HUDEP-2 (cell line): ENCODE results near the gene HOXA11.

Experiments used
- DNase-seq, 76 experiments: peaks; one replicate each; lab custom pipeline; 2025; ENCODE audit not compliant: unreplicated experiment in 76 of 76; lab: John Stamatoyannopoulos, UW

The HOXA11 gene

GRCh38 chr7:27171325-27171636 is 13.8 kb downstream of the HOXA11 start:
- no peak for DNase-seq

DNA sequence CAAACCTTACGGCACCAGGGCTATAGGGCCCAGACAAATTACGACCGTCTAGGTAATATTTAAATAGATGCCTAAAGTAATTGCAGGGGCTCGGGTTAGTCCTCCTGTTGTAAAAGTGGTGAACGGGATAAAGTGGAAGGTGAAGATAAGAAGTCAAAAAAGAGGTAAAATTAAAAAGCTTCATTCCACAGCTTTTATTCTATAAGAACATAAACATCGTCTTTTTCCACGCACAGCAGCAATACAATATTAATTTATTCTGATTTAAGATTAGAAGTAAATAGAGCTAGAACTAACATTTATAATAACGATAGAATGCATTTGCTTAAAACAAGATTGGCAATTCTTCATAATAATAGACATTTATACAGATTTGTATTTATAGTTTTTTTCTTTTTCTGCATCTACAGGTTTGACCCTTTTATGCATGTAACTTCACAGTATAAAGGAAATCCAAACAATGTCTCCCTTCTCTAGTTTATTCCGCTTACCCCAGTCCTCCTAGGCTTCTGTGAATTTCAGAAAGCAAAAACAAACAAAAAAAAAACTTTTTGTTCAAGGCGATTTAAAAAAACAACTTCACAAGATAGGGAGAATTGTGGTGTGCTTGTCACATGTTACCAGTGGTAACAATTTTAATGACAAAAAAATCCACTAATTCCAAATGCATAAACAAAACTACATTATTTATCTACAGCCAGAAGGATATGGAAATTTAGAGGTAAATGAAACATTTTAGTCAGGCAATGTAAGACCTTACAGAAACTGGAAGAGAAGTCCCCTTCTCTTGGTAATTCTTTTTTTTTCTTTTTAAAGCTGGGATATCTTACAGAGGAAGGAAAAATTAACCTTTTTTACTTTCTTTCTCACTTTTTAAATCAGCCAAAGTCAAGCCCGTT is 14.4 kb downstream of the HOXA11 start:
- DNase-seq, result no peak

- DNase-seq, result no peak
Measured at GRCh38 chr7:27169658-27170425, 15.2 kb downstream of the HOXA11 start.

- peak in 31 of 76 experiments; percentile 3 to 62 (median 26) for DNase-seq
Measured at GRCh38 chr7:27168265-27168947, 16.6 kb downstream of the HOXA11 start.

- no peak for DNase-seq
Measured at GRCh38 chr7:27167916-27168264, 17.1 kb downstream of the HOXA11 start.

DNA sequence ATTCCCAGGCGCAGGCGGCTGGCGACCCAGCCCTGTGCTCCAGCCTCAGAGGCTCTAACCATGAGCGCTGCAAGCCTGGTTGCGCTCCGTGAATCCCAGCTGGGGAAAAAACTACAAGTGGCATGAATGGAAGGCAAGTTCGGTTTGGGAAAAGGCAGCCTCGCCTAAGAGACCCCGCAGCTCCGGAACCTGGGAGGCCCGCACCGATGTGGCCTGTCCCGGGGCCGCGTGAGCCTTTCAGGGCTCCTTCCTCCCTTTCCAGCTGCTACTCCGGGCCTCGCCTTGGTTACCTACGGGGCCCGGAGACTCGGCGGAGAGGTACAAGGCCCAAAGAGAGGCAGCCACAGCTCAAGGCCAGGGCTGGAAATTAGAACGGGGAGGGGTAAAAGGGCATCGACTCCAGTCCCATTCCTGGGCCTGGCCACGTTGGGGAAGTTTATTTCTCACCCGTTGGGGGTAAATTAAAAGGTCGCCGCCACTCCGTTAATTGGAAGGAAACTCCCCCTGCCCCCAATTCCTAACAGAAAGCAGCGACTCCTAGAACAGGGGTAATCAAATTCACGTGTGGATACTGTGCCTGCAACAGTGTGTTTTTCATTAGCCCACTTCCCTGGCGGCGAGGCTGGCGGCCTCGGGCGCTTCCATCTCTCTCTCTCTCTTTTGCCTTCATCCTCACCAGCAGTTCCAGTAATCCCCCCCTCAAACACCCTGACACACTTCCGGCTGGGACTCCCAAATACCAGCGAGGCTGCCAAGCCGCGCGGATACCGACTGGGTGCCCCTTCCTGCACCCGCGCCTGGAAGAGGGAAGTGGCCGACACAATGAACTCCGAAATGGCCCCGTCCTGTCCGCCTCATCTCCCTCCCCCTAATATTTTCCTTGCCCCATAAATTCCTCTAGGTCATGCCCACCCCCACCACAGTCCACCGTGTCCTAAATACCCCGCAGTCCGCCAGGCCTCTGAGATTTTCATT is 18.2 kb downstream of the HOXA11 start:
- DNase-seq, result no peak

GRCh38 chr7:27165996-27166530 is 19.0 kb downstream of the HOXA11 start:
- no peak for DNase-seq

- DNase-seq, result no peak
Measured at GRCh38 chr7:27165089-27165995, 19.7 kb downstream of the HOXA11 start, which contains the start of gene HOXA9. TSS of gene HOXA9 (minus strand) at chr7:27165537. CDS start at chr7:27165457, 80 bp downstream.

DNA sequence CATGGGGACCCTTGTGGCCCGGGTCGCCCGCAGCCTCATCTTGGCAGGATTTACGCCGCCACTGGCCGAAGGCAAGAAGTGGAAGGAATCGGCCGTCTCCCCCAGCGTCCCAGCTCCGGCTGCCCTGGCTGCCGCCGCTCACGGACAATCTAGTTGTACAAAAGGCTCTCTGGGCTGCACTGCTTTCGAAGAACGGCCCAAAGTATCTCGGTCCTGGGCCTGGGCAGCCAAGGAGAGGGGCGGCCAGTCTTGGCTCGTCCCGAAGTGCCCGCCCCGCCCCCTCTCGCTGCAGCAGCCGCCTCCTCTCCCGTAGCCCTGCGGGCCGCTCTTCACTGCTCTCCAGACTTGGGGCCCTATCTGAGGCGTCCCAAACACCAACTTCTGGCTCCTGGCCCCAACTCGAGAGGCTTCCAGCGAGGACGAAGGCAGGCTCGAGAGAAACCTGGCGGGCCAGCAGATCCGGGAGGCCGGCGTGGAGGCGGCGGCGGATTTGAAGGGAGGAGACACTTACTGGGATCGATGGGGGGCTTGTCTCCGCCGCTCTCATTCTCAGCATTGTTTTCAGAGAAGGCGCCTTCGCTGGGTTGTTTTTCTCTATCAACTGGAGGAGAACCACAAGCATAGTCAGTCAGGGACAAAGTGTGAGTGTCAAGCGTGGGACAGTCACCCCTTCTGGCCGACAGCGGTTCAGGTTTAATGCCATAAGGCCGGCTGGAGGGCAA is 20.5 kb downstream of the HOXA11 start:
- DNase-seq, result peak in 1 of 76 experiments; percentile 16

GRCh38 chr7:27164045-27164366 is 21.0 kb downstream of the HOXA11 start:
- DNase-seq, result no peak

GRCh38 chr7:27163288-27164044 is 21.6 kb downstream of the HOXA11 start:
- DNase-seq, result no peak

- DNase-seq, result no peak
Measured at GRCh38 chr7:27162561-27163287, 22.3 kb downstream of the HOXA11 start.

DNA sequence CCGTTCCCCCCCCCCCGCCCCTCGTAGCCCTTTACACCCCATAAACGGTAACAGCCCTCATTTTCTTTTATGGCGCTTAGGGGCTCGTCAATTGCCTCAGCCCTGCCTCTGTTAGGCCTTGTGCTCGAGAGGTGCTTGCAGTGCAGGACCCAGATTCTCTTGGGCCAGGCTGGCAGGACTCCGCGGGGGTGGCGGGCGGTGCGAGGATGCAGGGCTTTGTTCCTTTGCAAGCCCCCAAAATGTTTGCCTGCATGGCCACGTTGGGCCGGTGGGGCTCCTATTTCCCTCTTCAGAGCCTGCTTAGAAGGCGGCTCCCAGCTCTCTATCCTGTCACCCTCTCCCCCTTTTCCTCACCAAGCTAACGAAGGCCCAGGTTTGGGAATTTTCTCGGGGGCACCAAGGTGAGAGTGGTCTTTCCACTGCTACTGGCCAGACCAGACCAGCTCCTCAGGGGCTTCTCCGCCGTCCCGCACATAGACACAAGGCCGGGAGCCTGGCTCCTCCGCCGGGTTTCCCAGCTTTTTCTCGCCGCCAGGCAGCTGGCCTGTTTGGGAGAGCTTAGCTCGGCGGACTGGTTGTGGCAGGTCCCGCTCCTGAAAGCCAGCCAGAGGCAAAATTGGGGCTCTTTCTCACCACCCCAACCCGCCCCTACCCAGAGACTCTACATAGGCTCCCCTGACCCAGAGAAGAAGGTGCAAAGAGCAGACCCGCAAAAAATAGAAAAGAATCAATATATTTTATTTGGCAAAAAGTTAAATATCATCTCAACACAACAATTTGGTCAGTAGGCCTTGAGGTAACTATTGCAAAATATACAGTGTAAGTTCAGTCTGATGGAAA is 23.1 kb downstream of the HOXA11 start:
- DNase-seq, result no peak

- DNase-seq, result no peak
Measured at GRCh38 chr7:27161214-27161720, 23.8 kb downstream of the HOXA11 start.

- peak in 66 of 76 experiments; percentile 10 to 84 (median 57) for DNase-seq
Measured at GRCh38 chr7:27160546-27161213, 24.4 kb downstream of the HOXA11 start.
